HG02885 (cell line): ENCODE results near the gene ABCG4.
"Not testable (repeated sequence)": the region's sequence is repeated elsewhere in the genome, so short reads cannot be mapped to it uniquely, and the experiment has no call there.

Experiments used
- ATAC-seq: cut with Tn5 transposase; IDR thresholded peaks from one replicate; pipeline ENCODE4 v1.9.1; 2021; ENCODE audit warnings: mild to moderate bottlenecking; ENCODE audit not compliant: unreplicated experiment, poor library complexity

ABCG4 gene

GRCh38 chr11:119115484-119116234 is 33.2 kb upstream of the ABCG4 start:
- ATAC-seq: no peak

- no peak for ATAC-seq
These were observed 32.6 kb upstream of the ABCG4 start for GRCh38 chr11:119116235-119116594.

- ATAC-seq: no peak
These were observed 32.3 kb upstream of the ABCG4 start for GRCh38 chr11:119116601-119117000.

- no peak for ATAC-seq
These were observed 31.7 kb upstream of the ABCG4 start for GRCh38 chr11:119117004-119117706.

- ATAC-seq: no peak
These were observed 30.6 kb upstream of the ABCG4 start for GRCh38 chr11:119118227-119118626.

- no peak for ATAC-seq
These were observed 29.9 kb upstream of the ABCG4 start for GRCh38 chr11:119118946-119119345.

- ATAC-seq: no peak
These were observed 28.2 kb upstream of the ABCG4 start for GRCh38 chr11:119120639-119121007.

GRCh38 chr11:119121008-119121810 is 27.6 kb upstream of the ABCG4 start, which contains the start of gene HINFP:
HINFP (plus strand) TSS chr11:119121580; CDS start chr11:119126945, 5,365 bp downstream.
- peak; percentile 96 for ATAC-seq

GRCh38 chr11:119121811-119122124 is 27.1 kb upstream of the ABCG4 start:
- ATAC-seq: no peak

GRCh38 chr11:119125821-119126220 is 23.0 kb upstream of the ABCG4 start:
- no peak for ATAC-seq

GRCh38 chr11:119126675-119127268 is 22.1 kb upstream of the ABCG4 start:
- no peak for ATAC-seq

GRCh38 chr11:119130662-119131061 is 18.2 kb upstream of the ABCG4 start:
- no peak for ATAC-seq

- ATAC-seq: no peak
These were observed 14.4 kb upstream of the ABCG4 start for GRCh38 chr11:119134389-119134978.

- not testable (repeated sequence) for ATAC-seq
These were observed 9.6 kb upstream of the ABCG4 start for GRCh38 chr11:119139276-119139675.

- peak; percentile 45 for ATAC-seq
These were observed 3.9 kb upstream of the ABCG4 start for GRCh38 chr11:119144825-119145486.

- no peak for ATAC-seq
These were observed 3.3 kb upstream of the ABCG4 start for GRCh38 chr11:119145551-119145950.

- no peak for ATAC-seq
These were observed 1.1 kb upstream of the ABCG4 start for GRCh38 chr11:119147604-119148333.

GRCh38 chr11:119148720-119149017 is 183 bp upstream of the ABCG4 start:
- ATAC-seq: no peak

- ATAC-seq: no peak
These were observed 979 bp downstream of the ABCG4 start for GRCh38 chr11:119149786-119150275.
